Muscle of leg (tissue), 11 donors: ENCODE data around the gene FBLN2. TPM values are rescaled to one million over a fixed set of nuclear protein-coding genes. Genes with fewer than 3 reads are reported as not detected.

Experiments
- DNase-seq: peaks from one replicate; pipeline ENCODE4 v3.0.0; 2013
- H3K27ac ChIP-seq: one replicate; pipeline ENCODE4 v1.5.1; 2013; ENCODE audit warnings: mild to moderate bottlenecking, low read length, control low read depth
- H3K27me3 ChIP-seq: one replicate; pipeline ENCODE4 v1.6.1; 2013; ENCODE audit warnings: low read length; ENCODE audit not compliant: control insufficient read depth, insufficient read depth
- H3K36me3 ChIP-seq: one replicate; pipeline ENCODE4 v1.6.1; 2013; ENCODE audit warnings: low read length; ENCODE audit not compliant: control insufficient read depth, insufficient read depth
- H3K4me1 ChIP-seq: one replicate; pipeline ENCODE4 v1.6.1; 2013; ENCODE audit warnings: low read length; ENCODE audit not compliant: control insufficient read depth, insufficient read depth
- H3K4me3 ChIP-seq: one replicate; pipeline ENCODE4 v1.5.1; 2013; ENCODE audit warnings: low read length, control low read depth
- H3K9me3 ChIP-seq: replicated peaks from 2 replicates; pipeline ENCODE4 v1.6.1; 2013; ENCODE audit warnings: low read depth, low read length; ENCODE audit not compliant: control insufficient read depth
- WGBS: methylation state at CpG from one replicate; pipeline ENCODE4 v1.1.5; 2013; ENCODE audit warnings: missing lambda C conversion rate; ENCODE audit not compliant: insufficient coverage; 5-methylcytosine and 5-hydroxymethylcytosine counted together
- polyA plus RNA-seq, 8 donors: library from polyadenylated mRNA; unstranded; fragments of 120-200 nt; gene quantifications; one replicate each; pipeline versions ENCODE4 v1.2.1 to v1.2.3, GENCODE V29; 2013; ENCODE audit warnings: inconsistent platforms in 1 of 8, low replicate concordance in 1 of 8; ENCODE audit not compliant: insufficient read length in 8 of 8, insufficient read depth in 1 of 8
- total RNA-seq: library from RNA; stranded (reverse); fragments of 120-200 nt; gene quantifications from one replicate; pipeline ENCODE4 v1.2.4, GENCODE V29; 2013

The FBLN2 gene
- total and polyA plus RNA-seq, 9 donors = 24.4 to 78.6 (median 61.1) TPM

- Histone ChIP-seq H3K27ac (no peak overlapping the region), H3K9me3 (no peaks in the 10 kb centered on the region), H3K27me3 (peaks cover 15% of the 10 kb centered on the region), H3K36me3 (no peaks in the 10 kb centered on the region), H3K4me1 (no peaks in the 10 kb centered on the region), H3K4me3 (no peak overlapping the region)
- no peak for DNase-seq
- WGBS = 0% methylated on average over 1 of the region's 10 CpGs
Observed at GRCh38 chr3:13671482-13672233, 122.7 kb downstream of the FBLN2 start.

- no peak overlapping the region for H3K27ac ChIP-seq
- DNase-seq = no peak
- H3K4me1 ChIP-seq = no peaks in the 10 kb centered on the region
- H3K36me3 ChIP-seq = no peaks in the 10 kb centered on the region
- H3K4me3 ChIP-seq = no peak overlapping the region
- peaks cover 15% of the 10 kb centered on the region for H3K27me3 ChIP-seq
- WGBS = 79% methylated on average over 4 of the region's 6 CpGs
- no peaks in the 10 kb centered on the region for H3K9me3 ChIP-seq
Observed at GRCh38 chr3:13673207-13673606, 124.3 kb downstream of the FBLN2 start.

- Histone ChIP-seq H3K27ac (no peak overlapping the region), H3K36me3 (no peaks in the 10 kb centered on the region), H3K27me3 (peaks cover 14% of the 10 kb centered on the region), H3K9me3 (no peaks in the 10 kb centered on the region), H3K4me1 (no peaks in the 10 kb centered on the region), H3K4me3 (no peak overlapping the region)
- WGBS = 62% methylated on average over 7 of the region's 10 CpGs
- no peak for DNase-seq
Observed at GRCh38 chr3:13674538-13675185, 125.7 kb downstream of the FBLN2 start.

DNA sequence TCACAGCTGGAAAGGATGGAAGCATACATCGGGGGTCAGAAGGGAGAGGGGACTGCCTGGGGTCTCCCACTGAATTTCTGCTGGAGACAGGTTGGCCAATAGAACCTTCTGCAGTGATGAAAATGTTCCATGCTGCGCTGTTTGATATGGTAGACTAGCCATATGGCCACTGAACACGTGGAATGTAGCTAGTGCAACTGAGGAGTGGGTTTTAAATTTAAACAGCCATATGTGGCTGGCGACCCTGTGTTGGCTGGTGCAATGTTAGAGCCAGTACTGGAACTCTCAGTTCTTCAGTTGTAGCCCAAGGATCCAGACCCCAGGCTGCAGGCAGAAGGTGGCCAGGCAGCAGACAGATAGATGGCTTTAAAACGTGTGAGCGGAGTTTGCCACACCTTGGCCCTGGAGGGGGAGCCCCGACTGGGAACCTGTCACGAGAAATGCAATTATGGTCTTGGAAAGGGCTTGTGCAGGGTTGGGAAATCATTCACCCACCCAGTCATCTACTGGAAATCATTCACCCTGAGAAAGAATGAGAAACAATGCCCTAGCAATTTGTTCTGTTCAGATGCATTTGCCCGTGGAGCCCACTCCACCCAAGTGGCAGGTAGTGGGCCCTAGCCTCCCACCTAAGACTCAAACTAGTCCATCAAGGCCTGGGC lies 127.6 kb downstream of the FBLN2 start:
- H3K36me3 ChIP-seq = no peaks in the 10 kb centered on the region
- peaks cover 12% of the 10 kb centered on the region for H3K27me3 ChIP-seq
- WGBS = 65% methylated on average over 5 of the region's 9 CpGs

DNA sequence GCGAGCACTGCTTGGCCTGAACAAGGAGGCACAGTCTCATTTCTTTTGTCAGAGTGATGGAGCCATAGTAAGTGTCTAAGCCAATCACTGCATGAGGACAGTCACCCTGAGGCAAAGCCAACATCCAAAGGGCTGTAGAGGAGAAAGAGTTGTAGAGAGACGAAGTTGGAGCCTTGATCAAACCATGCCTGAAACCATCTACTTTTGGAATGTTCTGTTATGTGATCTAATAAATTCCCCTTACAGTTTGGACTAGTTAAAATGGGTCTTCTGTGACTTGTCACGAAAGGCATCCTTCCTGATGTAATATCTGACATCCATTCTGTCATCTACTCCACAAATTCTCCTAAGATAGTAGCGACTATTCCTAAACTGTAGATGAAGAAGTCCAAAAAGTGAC lies 128.3 kb downstream of the FBLN2 start:
- DNase-seq = no peak
- H3K27me3 ChIP-seq = peaks cover 12% of the 10 kb centered on the region

More for the DNA sequence above, 127.6 kb downstream of the FBLN2 start:
- no peaks in the 10 kb centered on the region for H3K4me1 ChIP-seq
- H3K9me3 ChIP-seq = no peaks in the 10 kb centered on the region
- no peak overlapping the region for H3K4me3 ChIP-seq
- no peak for DNase-seq
- H3K27ac ChIP-seq = no peak overlapping the region

DNA sequence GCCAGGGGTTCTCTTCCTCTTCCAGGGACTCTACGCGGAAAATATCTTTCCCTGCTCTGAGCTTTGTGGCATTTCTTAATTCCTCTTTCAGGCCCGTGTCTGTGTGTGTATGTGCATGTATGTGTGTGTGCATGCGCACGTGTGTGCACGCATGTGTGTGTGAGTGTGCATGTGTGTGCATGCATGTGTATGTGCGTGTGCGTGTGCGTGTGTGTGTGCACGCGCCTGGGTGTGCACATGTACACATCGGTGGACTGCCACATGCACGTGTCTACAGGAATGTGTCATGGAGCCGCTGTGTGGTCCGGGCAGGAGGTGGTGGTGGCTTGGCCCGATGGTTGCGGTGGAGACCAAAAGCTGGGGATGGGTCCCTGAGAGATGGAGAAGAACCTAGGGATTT lies 133.0 kb downstream of the FBLN2 start:
- WGBS = 85% methylated on average over 14 of the region's 17 CpGs
- no peaks in the 10 kb centered on the region for H3K4me1 ChIP-seq
- no peak overlapping the region for H3K27ac ChIP-seq
- H3K36me3 ChIP-seq = no peaks in the 10 kb centered on the region
- no peak for DNase-seq
- no peaks in the 10 kb centered on the region for H3K9me3 ChIP-seq
- peaks cover 13% of the 10 kb centered on the region for H3K27me3 ChIP-seq
- H3K4me3 ChIP-seq = no peak overlapping the region

More for the DNA sequence above, 128.3 kb downstream of the FBLN2 start:
- Histone ChIP-seq H3K9me3 (no peaks in the 10 kb centered on the region), H3K27ac (no peak overlapping the region), H3K4me1 (no peaks in the 10 kb centered on the region), H3K4me3 (no peak overlapping the region), H3K36me3 (no peaks in the 10 kb centered on the region)
- 83% methylated on average over 1 of the region's 4 CpGs for WGBS

GRCh38 chr3:13682331-13683013 lies 133.5 kb downstream of the FBLN2 start:
- WGBS = 80% methylated on average over 16 of the region's 16 CpGs
- H3K36me3 ChIP-seq = no peaks in the 10 kb centered on the region
- no peak for DNase-seq
- H3K27ac ChIP-seq = no peak overlapping the region
- no peaks in the 10 kb centered on the region for H3K9me3 ChIP-seq
- H3K27me3 ChIP-seq = peaks cover 13% of the 10 kb centered on the region
- H3K4me3 ChIP-seq = no peak overlapping the region
- peaks cover 4% of the 10 kb centered on the region for H3K4me1 ChIP-seq

DNA sequence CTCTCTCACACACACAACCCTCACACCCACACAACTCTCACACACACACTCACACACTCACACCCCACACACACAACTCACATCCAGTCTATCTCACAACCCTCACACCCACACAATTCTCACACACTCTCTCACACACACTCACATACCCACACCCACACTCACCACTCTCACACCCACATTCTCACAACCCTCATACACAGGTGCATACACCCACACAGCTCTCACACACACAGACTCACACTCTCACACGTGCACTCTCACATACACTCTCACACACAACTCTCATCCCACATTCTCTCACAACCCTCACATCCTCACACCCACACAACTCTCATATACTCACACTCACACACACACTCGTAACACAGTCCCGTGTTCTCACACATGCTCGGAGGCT lies 134.4 kb downstream of the FBLN2 start:
- no peak for DNase-seq
- 88% methylated on average over 4 of the region's 4 CpGs for WGBS
- Histone ChIP-seq H3K27me3 (peaks cover 18% of the 10 kb centered on the region), H3K27ac (no peak overlapping the region), H3K9me3 (no peaks in the 10 kb centered on the region), H3K36me3 (no peaks in the 10 kb centered on the region), H3K4me1 (peaks cover 10% of the 10 kb centered on the region), H3K4me3 (no peak overlapping the region)

- no peak overlapping the region for H3K4me3 ChIP-seq
- WGBS = 80% methylated on average over 8 of the region's 11 CpGs
- no peaks in the 10 kb centered on the region for H3K36me3 ChIP-seq
- H3K9me3 ChIP-seq = no peaks in the 10 kb centered on the region
- no peak for DNase-seq
- peaks cover 20% of the 10 kb centered on the region for H3K27me3 ChIP-seq
- peaks cover 14% of the 10 kb centered on the region for H3K4me1 ChIP-seq
- H3K27ac ChIP-seq = no peak overlapping the region
Observed at GRCh38 chr3:13683772-13684171, 134.8 kb downstream of the FBLN2 start.

- 39% methylated on average over 10 of the region's 12 CpGs for WGBS
- Histone ChIP-seq H3K9me3 (no peaks in the 10 kb centered on the region), H3K27ac (no peak overlapping the region), H3K4me3 (no peak overlapping the region), H3K36me3 (no peaks in the 10 kb centered on the region), H3K27me3 (peaks cover 19% of the 10 kb centered on the region), H3K4me1 (peaks cover 20% of the 10 kb centered on the region)
- DNase-seq = no peak
Observed at GRCh38 chr3:13684350-13684749, 135.4 kb downstream of the FBLN2 start.
